WTC11 (cell line): ENCODE measurements around the gene SLC38A7.

Experiments
- AR ChIP-seq: fragments of 250-450 bp; sonication (Bioruptor Pico); IDR thresholded peaks from 2 replicates; pipeline ENCODE4 v1.9.0; 2021; ENCODE audit warnings: mild to moderate bottlenecking
- ATF1 ChIP-seq: sonication (generic); formaldehyde crosslinking; IDR thresholded peaks from 2 replicates; pipeline ENCODE4 v1.8.1; 2023; ENCODE audit warnings: mild to moderate bottlenecking, moderate library complexity, missing genetic modification reagents
- CTCF ChIP-seq: fragments of 200-600 bp; IDR thresholded peaks from 2 replicates; pipeline ENCODE4 v1.8.0; 2022; ENCODE audit warnings: antibody characterized with exemption
- MAX ChIP-seq: sonication (generic); formaldehyde crosslinking; IDR thresholded peaks from 2 replicates; pipeline ENCODE4 v1.8.0; 2022; ENCODE audit warnings: mild to moderate bottlenecking, missing genetic modification reagents
- ZNF512 ChIP-seq: sonication (generic); formaldehyde crosslinking; IDR thresholded peaks from 2 replicates; pipeline ENCODE4 v1.8.1; 2022; ENCODE audit warnings: missing genetic modification reagents, borderline replicate concordance

- no peak for TF ChIP-seq MAX (CRISPR knock-in tag)
- TF ChIP-seq ATF1, result no peak
- TF ChIP-seq AR, result no peak
- TF ChIP-seq ZNF512, result no peak
- no peak for TF ChIP-seq CTCF
These were observed 40.5 kb downstream of the SLC38A7 start for GRCh38 chr16:58644108-58644507.
